HEK293T (cell line): ENCODE data around the gene G6PD.
"Not testable (repeated sequence)": the region's sequence is repeated elsewhere in the genome, so short reads cannot be mapped to it uniquely, and the experiment has no call there.

ENCODE experiments used
- BHLHE40 ChIP-seq: fragments of 450-650 bp; IDR thresholded peaks from 2 replicates; pipeline ENCODE4 v1.6.1; 2016; ENCODE audit warnings: mild to moderate bottlenecking, moderate library complexity, borderline replicate concordance
- FOXA1 ChIP-seq: fragments of 450-650 bp; IDR thresholded peaks from 2 replicates; pipeline ENCODE4 v1.6.1; 2016; ENCODE audit warnings: mild to moderate bottlenecking
- FOXK2 ChIP-seq: fragments of 450-650 bp; IDR thresholded peaks from 2 replicates; pipeline ENCODE4 v1.6.1; 2016; ENCODE audit warnings: mild to moderate bottlenecking
- FOXM1 ChIP-seq: fragments of 450-650 bp; IDR thresholded peaks from 2 replicates; pipeline ENCODE4 v1.6.1; 2017; ENCODE audit warnings: mild to moderate bottlenecking, borderline replicate concordance
- SP1 ChIP-seq: fragments of 450-650 bp; IDR thresholded peaks from 2 replicates; pipeline ENCODE4 v1.6.1; 2017
- TARDBP ChIP-seq: fragments of 450-650 bp; IDR thresholded peaks from 2 replicates; pipeline ENCODE4 v1.6.1; 2016

DNA sequence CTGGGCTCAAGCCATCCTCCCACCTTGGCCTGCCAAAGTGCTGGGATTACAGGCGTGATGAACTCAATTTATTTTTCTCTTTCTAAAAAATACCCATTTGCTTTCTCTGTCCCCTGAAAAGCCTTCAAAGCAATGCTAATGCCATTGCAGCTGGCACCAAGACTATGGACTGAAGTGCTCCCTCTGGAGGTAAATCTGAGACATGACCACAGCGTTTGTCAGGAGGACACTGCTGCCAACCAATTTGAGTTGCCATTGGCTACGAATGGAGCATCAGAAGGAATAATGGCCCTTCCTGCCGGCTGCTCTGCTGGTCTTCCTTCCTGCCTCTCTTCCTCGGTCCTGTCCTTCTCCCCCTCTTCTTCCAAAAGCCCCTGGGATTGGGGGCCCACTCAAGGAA lies 28.4 kb upstream of the G6PD start:
- TF ChIP-seq TARDBP, SP1, BHLHE40, FOXA1, FOXK2, FOXM1: not testable (repeated sequence)
